DOHH2 (cell line): Measurements from ENCODE around the gene AP1S3.

Experiments
- EZH2phosphoT487 ChIP-seq: fragments of 200-600 bp; sonication (generic); IDR thresholded peaks from 2 replicates; pipeline ENCODE4 v1.6.1; 2017; ENCODE audit warnings: borderline replicate concordance, mild to moderate bottlenecking, antibody characterized with exemption, low read length, moderate library complexity, mixed read lengths
- TF ChIP-seq, protein P1 (sequence below): fragments of 200-600 bp; sonication (generic); IDR thresholded peaks from one replicate; pipeline ENCODE4 v1.5.1; 2014; ENCODE audit warnings: antibody characterized with exemption, mild to moderate bottlenecking, low read depth, low read length; ENCODE audit not compliant: poor library complexity, severe bottlenecking

GRCh38 chr2:223877721-223878410 lies 40.5 kb upstream of the AP1S3 start:
- TF ChIP-seq, protein P1, sequence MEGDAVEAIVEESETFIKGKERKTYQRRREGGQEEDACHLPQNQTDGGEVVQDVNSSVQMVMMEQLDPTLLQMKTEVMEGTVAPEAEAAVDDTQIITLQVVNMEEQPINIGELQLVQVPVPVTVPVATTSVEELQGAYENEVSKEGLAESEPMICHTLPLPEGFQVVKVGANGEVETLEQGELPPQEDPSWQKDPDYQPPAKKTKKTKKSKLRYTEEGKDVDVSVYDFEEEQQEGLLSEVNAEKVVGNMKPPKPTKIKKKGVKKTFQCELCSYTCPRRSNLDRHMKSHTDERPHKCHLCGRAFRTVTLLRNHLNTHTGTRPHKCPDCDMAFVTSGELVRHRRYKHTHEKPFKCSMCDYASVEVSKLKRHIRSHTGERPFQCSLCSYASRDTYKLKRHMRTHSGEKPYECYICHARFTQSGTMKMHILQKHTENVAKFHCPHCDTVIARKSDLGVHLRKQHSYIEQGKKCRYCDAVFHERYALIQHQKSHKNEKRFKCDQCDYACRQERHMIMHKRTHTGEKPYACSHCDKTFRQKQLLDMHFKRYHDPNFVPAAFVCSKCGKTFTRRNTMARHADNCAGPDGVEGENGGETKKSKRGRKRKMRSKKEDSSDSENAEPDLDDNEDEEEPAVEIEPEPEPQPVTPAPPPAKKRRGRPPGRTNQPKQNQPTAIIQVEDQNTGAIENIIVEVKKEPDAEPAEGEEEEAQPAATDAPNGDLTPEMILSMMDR, result no peak
- TF ChIP-seq EZH2phosphoT487, result no peak
